ENCODE data around the gene TMEM114. TPM values are rescaled to one million over a fixed set of nuclear protein-coding genes. Genes with fewer than 3 reads are reported as not detected.

TMEM114 gene
- total RNA-seq, 1 experiment from 2014 or later: not detected

DNA sequence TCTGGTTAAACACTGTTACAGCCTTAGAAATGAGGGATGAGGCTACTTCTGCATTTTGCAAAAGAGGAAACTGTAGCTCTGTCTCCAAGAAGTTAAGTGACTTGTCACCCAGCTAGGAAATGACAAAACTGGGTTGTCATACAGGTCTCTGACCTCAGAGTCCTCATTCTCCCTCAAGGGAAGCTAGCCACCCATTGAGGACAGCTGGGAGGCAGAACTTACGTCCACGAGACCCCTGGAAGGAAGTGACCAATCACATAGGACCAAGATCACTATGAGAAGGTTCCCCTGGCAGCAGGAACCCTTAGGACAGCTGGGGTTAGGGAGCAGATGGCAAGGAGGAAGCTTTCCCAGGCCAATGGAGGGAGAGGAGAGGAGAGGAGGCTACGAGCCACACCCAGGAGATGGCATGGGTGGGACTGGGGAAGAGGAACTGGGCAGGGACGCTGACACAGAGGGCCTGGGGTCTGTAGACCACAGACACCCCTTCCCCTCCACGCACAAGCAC is 42.4 kb upstream of the TMEM114 start:
- no peaks in the 10 kb centered on the region for H3K4me1 ChIP-seq (ENCODE audit: control insufficient read depth in 1 of 2, insufficient read depth in 2 of 2, low read length in 2 of 2)
- peaks cover 8% of the 10 kb centered on the region; the same call in 1 of the 2 replicates for H3K79me2 ChIP-seq (ENCODE audit: insufficient read depth, low read length)
- H3K9ac ChIP-seq (ENCODE audit: low read length): no peak overlapping the region
- BruUV-seq (replicated peaks): no TSS peak
- no peak overlapping the region for H3K4me3 ChIP-seq (replicated peaks in 1 of 2; ENCODE audit: low read depth in 1 of 2, low read length in 2 of 2)
- DNase-seq (ENCODE audit: low read depth, low spot score): no peak
- H3K9me3 ChIP-seq (ENCODE audit: control insufficient read depth in 1 of 2, insufficient read depth in 1 of 2, low read depth in 1 of 2, low read length in 2 of 2): no peaks in the 10 kb centered on the region
- ChIA-PET CTCF (no interaction called here), POLR2A (no interaction called here), RAD21 (ENCODE audit: low non-redundant PET in 1 of 2, low total read pairs in 2 of 2, uncharacterized antibody in 2 of 2, unreplicated experiment in 2 of 2) (no interaction called here)
- H3K36me3 ChIP-seq (ENCODE audit: control insufficient read depth in 1 of 2, insufficient read depth in 2 of 2, low read length in 2 of 2): peaks cover 40 to 45% of the 10 kb centered on the region in 2 experiments; a peak in 3 of 4 replicates
- H3K9me2 ChIP-seq (ENCODE audit: insufficient read depth): no peaks in the 10 kb centered on the region
- no peaks in the 10 kb centered on the region for H3K27me3 ChIP-seq (ENCODE audit: insufficient read depth, low read length)
- intact Hi-C loops (cut with micrococcal nuclease): no loop called here
- no peak overlapping the region for H3K4me2 ChIP-seq (ENCODE audit: low read length)
- TF ChIP-seq ELF1 (IDR thresholded peaks at IDR 0.05; ENCODE audit: borderline replicate concordance, low read depth) (no peak), CEBPB (IDR thresholded peaks at IDR 0.05; ENCODE audit: low read depth) (no peak), SIN3A (IDR thresholded peaks at IDR 0.05; ENCODE audit: low read depth) (no peak), TCF7L2 (IDR thresholded peaks at IDR 0.05; ENCODE audit: borderline replicate concordance, extremely low read depth, insufficient read depth, insufficient read length) (no peak), EZH2 (IDR thresholded peaks at IDR 0.05) (no peak), JUND (IDR thresholded peaks at IDR 0.05) (no peak), POLR2A (IDR thresholded peaks at IDR 0.05; ENCODE audit: borderline replicate concordance, extremely low read depth, insufficient read depth, insufficient read length) (no peak)
- TF ChIP-seq, protein P1, sequence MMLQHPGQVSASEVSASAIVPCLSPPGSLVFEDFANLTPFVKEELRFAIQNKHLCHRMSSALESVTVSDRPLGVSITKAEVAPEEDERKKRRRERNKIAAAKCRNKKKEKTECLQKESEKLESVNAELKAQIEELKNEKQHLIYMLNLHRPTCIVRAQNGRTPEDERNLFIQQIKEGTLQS (IDR thresholded peaks at IDR 0.05): no peak
- H4K20me1 ChIP-seq (ENCODE audit: insufficient read depth): no peaks in the 10 kb centered on the region
- H2AFZ ChIP-seq (ENCODE audit: low read depth, low read length, poor library complexity, severe bottlenecking): no peak overlapping the region
- no peak for ATAC-seq
- no peak overlapping the region for H3K27ac ChIP-seq (ENCODE audit: low read depth, low read length)

DNA sequence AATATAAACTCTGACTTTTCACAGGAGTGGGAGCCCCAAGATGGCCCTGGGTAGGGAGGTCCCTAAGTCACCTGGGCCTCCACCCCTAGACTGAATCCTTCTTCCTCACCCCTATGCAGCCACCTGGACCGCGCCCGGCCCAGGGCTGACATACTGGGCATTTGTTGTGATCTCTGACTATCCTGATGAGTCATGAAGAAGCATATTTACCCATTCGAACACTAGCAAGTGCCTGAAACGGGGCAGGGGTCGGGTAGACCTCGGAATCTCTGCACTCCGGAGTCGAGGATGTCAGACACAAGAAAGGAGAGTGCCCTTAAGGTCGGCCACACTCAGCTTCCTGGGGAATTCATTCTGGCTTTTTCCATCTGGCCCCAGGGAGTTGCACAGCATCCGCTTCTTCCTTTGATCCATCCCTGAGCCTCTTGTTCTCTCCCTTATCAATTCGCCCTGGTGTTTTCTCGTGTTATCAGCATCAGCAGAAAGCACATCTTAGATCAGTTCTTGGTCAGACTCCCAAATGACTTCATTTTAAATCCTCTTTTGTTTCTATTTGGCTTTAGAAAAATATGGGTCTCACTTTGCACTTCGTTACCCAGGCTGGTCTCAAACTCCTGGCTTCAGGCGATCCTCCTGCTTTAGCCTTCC is 41.6 kb upstream of the TMEM114 start:
- Histone ChIP-seq H2AFZ (ENCODE audit: low read depth, low read length, poor library complexity, severe bottlenecking) (no peak overlapping the region), H3K4me3 (replicated peaks in 1 of 2; ENCODE audit: low read depth in 1 of 2, low read length in 2 of 2) (no peak overlapping the region), H3K36me3 (ENCODE audit: control insufficient read depth in 1 of 2, insufficient read depth in 2 of 2, low read length in 2 of 2) (peaks cover 41 to 52% of the 10 kb centered on the region in 2 experiments; a peak in 3 of 4 replicates), H3K9me3 (ENCODE audit: control insufficient read depth in 1 of 2, insufficient read depth in 1 of 2, low read depth in 1 of 2, low read length in 2 of 2) (no peaks in the 10 kb centered on the region), H3K27ac (ENCODE audit: low read depth, low read length) (no peak overlapping the region), H3K4me2 (ENCODE audit: low read length) (no peak overlapping the region), H3K9ac (ENCODE audit: low read length) (no peak overlapping the region), H3K9me2 (ENCODE audit: insufficient read depth) (no peaks in the 10 kb centered on the region), H3K4me1 (ENCODE audit: control insufficient read depth in 1 of 2, insufficient read depth in 2 of 2, low read length in 2 of 2) (no peaks in the 10 kb centered on the region), H3K27me3 (ENCODE audit: insufficient read depth, low read length) (no peaks in the 10 kb centered on the region), H4K20me1 (ENCODE audit: insufficient read depth) (no peaks in the 10 kb centered on the region), H3K79me2 (ENCODE audit: insufficient read depth, low read length) (peaks cover 8% of the 10 kb centered on the region; the same call in 1 of the 2 replicates)
- POLR2A ChIA-PET: no interaction called here
- RAD21 ChIA-PET (ENCODE audit: low non-redundant PET in 1 of 2, low total read pairs in 2 of 2, uncharacterized antibody in 2 of 2, unreplicated experiment in 2 of 2): no interaction called here
- BruUV-seq (replicated peaks): no TSS peak
- CTCF ChIA-PET: no interaction called here
- DNase-seq (ENCODE audit: low read depth, low spot score) (no peak), ATAC-seq (no peak)
- intact Hi-C loops (cut with micrococcal nuclease): no loop called here
- TF ChIP-seq EZH2phosphoT487 (IDR thresholded peaks at IDR 0.05; ENCODE audit: borderline replicate concordance) (no peak), JUND (IDR thresholded peaks at IDR 0.05) (no peak), TCF7L2 (IDR thresholded peaks at IDR 0.05; ENCODE audit: borderline replicate concordance, extremely low read depth, insufficient read depth, insufficient read length) (no peak), SP1 (IDR thresholded peaks at IDR 0.05; ENCODE audit: low read depth) (no peak), ELF1 (IDR thresholded peaks at IDR 0.05; ENCODE audit: borderline replicate concordance, low read depth) (no peak), CEBPB (IDR thresholded peaks at IDR 0.05; ENCODE audit: low read depth) (no peak)
- TF ChIP-seq, protein P2, sequence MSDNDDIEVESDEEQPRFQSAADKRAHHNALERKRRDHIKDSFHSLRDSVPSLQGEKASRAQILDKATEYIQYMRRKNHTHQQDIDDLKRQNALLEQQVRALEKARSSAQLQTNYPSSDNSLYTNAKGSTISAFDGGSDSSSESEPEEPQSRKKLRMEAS (IDR thresholded peaks at IDR 0.05): no peak
- TF ChIP-seq, protein P3, sequence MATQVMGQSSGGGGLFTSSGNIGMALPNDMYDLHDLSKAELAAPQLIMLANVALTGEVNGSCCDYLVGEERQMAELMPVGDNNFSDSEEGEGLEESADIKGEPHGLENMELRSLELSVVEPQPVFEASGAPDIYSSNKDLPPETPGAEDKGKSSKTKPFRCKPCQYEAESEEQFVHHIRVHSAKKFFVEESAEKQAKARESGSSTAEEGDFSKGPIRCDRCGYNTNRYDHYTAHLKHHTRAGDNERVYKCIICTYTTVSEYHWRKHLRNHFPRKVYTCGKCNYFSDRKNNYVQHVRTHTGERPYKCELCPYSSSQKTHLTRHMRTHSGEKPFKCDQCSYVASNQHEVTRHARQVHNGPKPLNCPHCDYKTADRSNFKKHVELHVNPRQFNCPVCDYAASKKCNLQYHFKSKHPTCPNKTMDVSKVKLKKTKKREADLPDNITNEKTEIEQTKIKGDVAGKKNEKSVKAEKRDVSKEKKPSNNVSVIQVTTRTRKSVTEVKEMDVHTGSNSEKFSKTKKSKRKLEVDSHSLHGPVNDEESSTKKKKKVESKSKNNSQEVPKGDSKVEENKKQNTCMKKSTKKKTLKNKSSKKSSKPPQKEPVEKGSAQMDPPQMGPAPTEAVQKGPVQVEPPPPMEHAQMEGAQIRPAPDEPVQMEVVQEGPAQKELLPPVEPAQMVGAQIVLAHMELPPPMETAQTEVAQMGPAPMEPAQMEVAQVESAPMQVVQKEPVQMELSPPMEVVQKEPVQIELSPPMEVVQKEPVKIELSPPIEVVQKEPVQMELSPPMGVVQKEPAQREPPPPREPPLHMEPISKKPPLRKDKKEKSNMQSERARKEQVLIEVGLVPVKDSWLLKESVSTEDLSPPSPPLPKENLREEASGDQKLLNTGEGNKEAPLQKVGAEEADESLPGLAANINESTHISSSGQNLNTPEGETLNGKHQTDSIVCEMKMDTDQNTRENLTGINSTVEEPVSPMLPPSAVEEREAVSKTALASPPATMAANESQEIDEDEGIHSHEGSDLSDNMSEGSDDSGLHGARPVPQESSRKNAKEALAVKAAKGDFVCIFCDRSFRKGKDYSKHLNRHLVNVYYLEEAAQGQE (IDR thresholded peaks at IDR 0.05; ENCODE audit: low read depth): no peak
- TF ChIP-seq, protein P4, sequence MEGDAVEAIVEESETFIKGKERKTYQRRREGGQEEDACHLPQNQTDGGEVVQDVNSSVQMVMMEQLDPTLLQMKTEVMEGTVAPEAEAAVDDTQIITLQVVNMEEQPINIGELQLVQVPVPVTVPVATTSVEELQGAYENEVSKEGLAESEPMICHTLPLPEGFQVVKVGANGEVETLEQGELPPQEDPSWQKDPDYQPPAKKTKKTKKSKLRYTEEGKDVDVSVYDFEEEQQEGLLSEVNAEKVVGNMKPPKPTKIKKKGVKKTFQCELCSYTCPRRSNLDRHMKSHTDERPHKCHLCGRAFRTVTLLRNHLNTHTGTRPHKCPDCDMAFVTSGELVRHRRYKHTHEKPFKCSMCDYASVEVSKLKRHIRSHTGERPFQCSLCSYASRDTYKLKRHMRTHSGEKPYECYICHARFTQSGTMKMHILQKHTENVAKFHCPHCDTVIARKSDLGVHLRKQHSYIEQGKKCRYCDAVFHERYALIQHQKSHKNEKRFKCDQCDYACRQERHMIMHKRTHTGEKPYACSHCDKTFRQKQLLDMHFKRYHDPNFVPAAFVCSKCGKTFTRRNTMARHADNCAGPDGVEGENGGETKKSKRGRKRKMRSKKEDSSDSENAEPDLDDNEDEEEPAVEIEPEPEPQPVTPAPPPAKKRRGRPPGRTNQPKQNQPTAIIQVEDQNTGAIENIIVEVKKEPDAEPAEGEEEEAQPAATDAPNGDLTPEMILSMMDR (IDR thresholded peaks at IDR 0.05 in 2 of 3, conservative IDR thresholded peaks at IDR 0.05 in 1 of 3; ENCODE audit: borderline replicate concordance in 1 of 3, insufficient read depth in 1 of 3, low read depth in 2 of 3, low read length in 2 of 3): no peak

All from HCT116 (cell line).